ENCODE measurements around the gene DPP7. TPM values are rescaled to one million over a fixed set of nuclear protein-coding genes. Genes with fewer than 3 reads are reported as not detected.

Gene DPP7
- total and polyA plus RNA-seq, 10 of the 15 experiments (the other 5 are each of a cell fraction or from before 2014, with no cell fraction given), result 0.68 to 245 (median 106) TPM

DNA sequence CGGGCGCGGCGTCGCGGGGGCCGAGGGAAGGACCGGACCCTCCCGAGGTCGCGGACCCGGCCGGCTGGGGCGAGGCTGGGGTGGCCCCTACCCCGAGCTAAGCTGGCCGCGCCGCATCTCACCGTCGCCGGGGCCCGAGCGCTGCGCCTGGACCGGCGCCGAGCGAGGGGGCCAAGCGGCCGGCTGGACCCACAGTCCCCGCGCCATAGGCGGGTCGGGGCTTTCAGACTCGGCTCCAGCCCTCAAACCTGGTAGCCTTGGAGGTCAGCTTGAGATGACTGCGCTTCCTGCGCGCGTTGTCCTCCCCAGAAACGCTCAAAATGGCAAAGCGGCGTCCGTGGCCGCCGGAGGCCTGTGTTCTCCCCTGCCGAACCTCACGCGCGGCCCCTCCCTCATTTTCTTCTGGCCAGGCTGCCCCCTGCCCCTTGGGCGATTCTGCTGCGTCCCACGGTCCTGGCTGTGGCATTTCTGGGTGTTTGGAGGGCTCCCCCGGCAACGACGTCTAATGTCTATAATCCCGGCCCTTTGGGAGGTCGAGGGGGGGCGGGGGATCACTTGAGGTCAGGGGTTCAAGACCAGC lies 15.7 kb upstream of the DPP7 start:
- DNase-seq (ENCODE audit: low read depth, low spot score) (no peak), ATAC-seq (peak; percentile 37), FAIRE-seq (no peak)
- CTCF ChIA-PET, result interaction anchor here (0.8 to 4.7 kb wide), 10 partner anchors 8 to 106 kb away, joined by 3 to 20 read pairs (median 4); partner anchors contain the start of genes GRIN1, MAN1B1 and SSNA1
- H3K4me3 ChIP-seq, result peak overlapping the region; percentile 72
- POLR2A ChIA-PET, result interaction anchor here (0.6 to 7.7 kb wide), 18 partner anchors 10 to 321 kb away, joined by 3 to 166 read pairs (median 6); partner anchors contain the start of genes LRRC26, MAN1B1, RNF208 and TMEM210
- H3K4me1 ChIP-seq (ENCODE audit: control insufficient read depth, insufficient read depth, low read length), result peaks cover 8% of the 10 kb centered on the region
- TF ChIP-seq NR2F1 (conservative IDR thresholded peaks at IDR 0.05) (peak; percentile 61; the same call in 1 of the 2 replicates), DPF2 (IDR thresholded peaks at IDR 0.05) (peak; percentile 58; the same call in 1 of the 2 replicates), BACH1 (IDR thresholded peaks at IDR 0.05; ENCODE audit: borderline replicate concordance) (peak; percentile 13; the same call in 1 of the 2 replicates), FOS (IDR thresholded peaks at IDR 0.05; ENCODE audit: borderline replicate concordance, extremely low read depth, insufficient read length) (no peak), PAX8 (IDR thresholded peaks at IDR 0.05) (no peak), GATAD2B (conservative IDR thresholded peaks at IDR 0.05; ENCODE audit: low read depth) (0 out of 2 replicates have a peak, but pooled peaks have one; percentile 9)
- H3K79me2 ChIP-seq (ENCODE audit: control insufficient read depth, insufficient read depth, low read length), result peaks cover 35% of the 10 kb centered on the region
- 2% methylated on average over 57 of the region's 58 CpGs for WGBS (ENCODE audit: insufficient coverage, insufficient replicate concordance, low lambda C conversion rate, missing lambda C conversion rate)
- H2AFZ ChIP-seq (ENCODE audit: control insufficient read depth, low read depth, low read length), result peak overlapping the region; percentile 88
- RAD21 ChIA-PET (ENCODE audit: unreplicated experiment), result interaction anchor here (1.3 to 3.6 kb wide), 5 partner anchors 21 to 95 kb away, joined by 3 to 54 read pairs (median 7); partner anchors contain the start of genes ANAPC2, CYSRT1 and SSNA1
- in situ Hi-C loops (cut with MboI) (no loop called here), intact Hi-C loops (cut with micrococcal nuclease; ENCODE audit: unreplicated experiment) (no loop called here)
- TSS peak; percentile 66 for BruUV-seq (replicated peaks)
- no peaks in the 10 kb centered on the region for H3K27me3 ChIP-seq (replicated peaks in 1 of 2; ENCODE audit: control insufficient read depth in 2 of 2, insufficient read depth in 2 of 2, low read length in 1 of 2)
- H4K20me1 ChIP-seq (ENCODE audit: control insufficient read depth, insufficient read depth), result no peaks in the 10 kb centered on the region
- peak overlapping the region; percentile 92 for H3K4me2 ChIP-seq (ENCODE audit: control insufficient read depth, insufficient read depth)
- SMC1A ChIA-PET (ENCODE audit: uncharacterized antibody, unreplicated experiment), result interaction anchor here (0.7 to 2.8 kb wide), 6 partner anchors 8 to 340 kb away, joined by 3 to 28 read pairs (median 4); no protein-coding TSS in a partner anchor
- H3K9ac ChIP-seq (ENCODE audit: control insufficient read depth, insufficient read depth, low read length), result peak overlapping the region; percentile 58
- H3K36me3 ChIP-seq (ENCODE audit: control insufficient read depth in 2 of 2, insufficient read depth in 2 of 2, low read length in 1 of 2), result no peaks in the 10 kb centered on the region
- H3K27ac ChIP-seq (ENCODE audit: control insufficient read depth, insufficient read depth), result peak overlapping the region; percentile 82
- no peaks in the 10 kb centered on the region for H3K9me3 ChIP-seq (replicated peaks; ENCODE audit: control insufficient read depth, insufficient read depth, low read length)
